ENCODE measurements around the gene ABL2. TPM values are rescaled to one million over a fixed set of nuclear protein-coding genes. Genes with fewer than 3 reads are reported as not detected.
A peak's percentile ranks its signal among the peaks of the same experiment; 100 is the strongest.

The ABL2 gene
- total RNA-seq, 1 donor from 2014 or later: 22.9 TPM

DNA sequence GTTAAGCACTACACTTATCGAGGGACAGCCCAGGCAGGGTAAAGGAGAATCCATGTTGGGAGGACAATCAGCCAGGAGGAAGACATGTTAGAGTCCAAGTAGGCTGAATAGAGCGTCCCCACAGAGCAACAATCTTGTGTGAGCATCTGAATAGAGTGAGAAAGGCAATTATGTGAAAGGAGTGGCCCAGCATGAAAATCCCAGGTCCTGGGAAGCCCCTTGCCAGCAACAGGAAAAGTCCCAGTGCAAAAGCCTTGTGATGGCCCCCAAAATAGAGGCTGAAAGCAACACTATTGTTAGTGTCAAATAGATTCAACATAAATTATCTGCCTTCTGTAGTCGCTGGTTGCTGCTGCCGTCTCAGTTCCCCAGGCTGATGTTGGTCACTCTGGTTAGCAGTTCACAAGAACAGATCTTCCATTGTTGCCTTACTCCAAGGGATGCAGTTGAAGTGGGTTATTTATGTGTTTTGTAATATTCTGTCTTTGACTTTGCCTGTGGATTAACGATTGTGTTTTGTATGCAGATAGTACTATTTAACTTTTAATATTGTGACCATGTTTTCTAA lies 12.1 kb upstream of the ABL2 start:
- Mint-ChIP-seq H3K36me3 (ENCODE audit: low read depth) (no peaks in the 10 kb centered on the region), H3K27ac (ENCODE audit: unreplicated experiment) (peak overlapping the region; percentile 85), H3K9me3 (no peaks in the 10 kb centered on the region), H3K4me3 (peak overlapping the region; percentile 20), H3K4me1 (peaks cover 13% of the 10 kb centered on the region), H3K27me3 (ENCODE audit: low read depth) (no peaks in the 10 kb centered on the region)
- peak; percentile 9 for DNase-seq (ENCODE audit: low read depth, low spot score)
- TF ChIP-seq, protein P1, sequence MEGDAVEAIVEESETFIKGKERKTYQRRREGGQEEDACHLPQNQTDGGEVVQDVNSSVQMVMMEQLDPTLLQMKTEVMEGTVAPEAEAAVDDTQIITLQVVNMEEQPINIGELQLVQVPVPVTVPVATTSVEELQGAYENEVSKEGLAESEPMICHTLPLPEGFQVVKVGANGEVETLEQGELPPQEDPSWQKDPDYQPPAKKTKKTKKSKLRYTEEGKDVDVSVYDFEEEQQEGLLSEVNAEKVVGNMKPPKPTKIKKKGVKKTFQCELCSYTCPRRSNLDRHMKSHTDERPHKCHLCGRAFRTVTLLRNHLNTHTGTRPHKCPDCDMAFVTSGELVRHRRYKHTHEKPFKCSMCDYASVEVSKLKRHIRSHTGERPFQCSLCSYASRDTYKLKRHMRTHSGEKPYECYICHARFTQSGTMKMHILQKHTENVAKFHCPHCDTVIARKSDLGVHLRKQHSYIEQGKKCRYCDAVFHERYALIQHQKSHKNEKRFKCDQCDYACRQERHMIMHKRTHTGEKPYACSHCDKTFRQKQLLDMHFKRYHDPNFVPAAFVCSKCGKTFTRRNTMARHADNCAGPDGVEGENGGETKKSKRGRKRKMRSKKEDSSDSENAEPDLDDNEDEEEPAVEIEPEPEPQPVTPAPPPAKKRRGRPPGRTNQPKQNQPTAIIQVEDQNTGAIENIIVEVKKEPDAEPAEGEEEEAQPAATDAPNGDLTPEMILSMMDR (conservative IDR thresholded peaks at IDR 0.05): no peak

DNA sequence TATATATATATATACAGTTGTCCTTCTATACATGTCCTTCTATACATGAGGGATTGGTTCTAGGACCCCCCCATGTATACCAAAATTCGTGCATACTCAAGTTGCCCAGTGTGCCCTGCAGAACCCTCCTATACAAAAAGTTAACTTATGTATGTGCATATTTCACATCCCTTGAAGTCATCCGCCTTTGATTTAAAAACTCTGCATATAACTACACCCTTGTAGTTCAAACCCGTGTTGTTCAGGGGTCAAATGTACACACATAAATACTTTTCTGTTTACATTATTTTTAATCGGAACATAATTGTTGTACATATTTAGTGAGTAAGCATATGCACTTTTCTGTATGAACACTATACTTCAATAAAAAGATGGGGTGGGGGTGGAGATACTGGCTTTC lies 7.7 kb upstream of the ABL2 start:
- H3K36me3 Mint-ChIP-seq (ENCODE audit: low read depth): no peaks in the 10 kb centered on the region
- no peaks in the 10 kb centered on the region for H3K27me3 Mint-ChIP-seq (ENCODE audit: low read depth)
- H3K4me3 Mint-ChIP-seq: no peak overlapping the region
- no peak overlapping the region for H3K27ac Mint-ChIP-seq (ENCODE audit: unreplicated experiment)
- TF ChIP-seq, protein P1 (conservative IDR thresholded peaks at IDR 0.05): no peak
- no peak for DNase-seq (ENCODE audit: low read depth, low spot score)
- no peaks in the 10 kb centered on the region for H3K9me3 Mint-ChIP-seq
- H3K4me1 Mint-ChIP-seq: peaks cover 11% of the 10 kb centered on the region

DNA sequence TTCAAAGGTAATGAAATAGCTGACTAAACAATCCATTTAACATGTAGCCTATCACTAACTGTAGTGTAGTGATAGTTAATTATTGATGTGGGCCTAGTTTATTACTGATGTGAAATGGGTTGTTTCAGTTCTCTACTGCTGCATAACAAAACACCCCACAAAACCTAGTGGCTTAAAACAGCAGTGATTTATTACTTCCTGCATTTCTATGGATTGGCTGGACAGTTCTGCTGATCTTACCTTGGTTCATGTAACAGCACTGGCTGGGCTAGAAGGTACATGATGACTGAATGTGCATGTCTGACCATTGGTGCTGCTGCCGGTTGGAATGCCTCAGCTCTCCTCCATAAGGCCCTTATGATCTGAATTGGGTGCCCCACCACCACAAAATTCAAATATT lies 5.4 kb upstream of the ABL2 start:
- Mint-ChIP-seq H3K4me1 (peaks cover 5% of the 10 kb centered on the region), H3K27ac (ENCODE audit: unreplicated experiment) (no peak overlapping the region), H3K4me3 (peak overlapping the region; percentile 42), H3K9me3 (no peaks in the 10 kb centered on the region), H3K27me3 (ENCODE audit: low read depth) (no peaks in the 10 kb centered on the region), H3K36me3 (ENCODE audit: low read depth) (no peaks in the 10 kb centered on the region)
- TF ChIP-seq, protein P1 (conservative IDR thresholded peaks at IDR 0.05): no peak
- no peak for DNase-seq (ENCODE audit: low read depth, low spot score)

DNA sequence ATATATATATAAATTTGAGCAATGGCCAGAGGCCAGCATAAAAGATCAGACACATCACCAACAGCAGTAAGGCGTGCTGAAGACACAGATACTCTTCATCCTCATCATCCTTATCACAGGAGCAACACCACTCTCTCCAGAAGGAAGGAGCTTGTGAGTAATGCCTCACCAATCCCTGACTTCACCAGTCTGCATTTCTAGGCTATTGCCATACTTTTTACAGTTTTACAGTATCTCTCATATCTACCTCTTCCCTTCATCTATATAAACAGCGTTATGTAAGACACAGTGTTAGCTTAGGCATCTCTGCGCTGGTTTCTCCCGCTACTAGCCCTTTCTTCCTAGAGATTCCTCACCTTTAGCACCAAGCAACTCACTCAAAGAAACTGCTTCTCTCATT lies 2.4 kb upstream of the ABL2 start:
- H3K9me3 Mint-ChIP-seq: no peaks in the 10 kb centered on the region
- no peak overlapping the region for H3K27ac Mint-ChIP-seq (ENCODE audit: unreplicated experiment)
- no peak for DNase-seq (ENCODE audit: low read depth, low spot score)
- H3K27me3 Mint-ChIP-seq (ENCODE audit: low read depth): no peaks in the 10 kb centered on the region
- TF ChIP-seq, protein P1 (conservative IDR thresholded peaks at IDR 0.05): no peak
- H3K36me3 Mint-ChIP-seq (ENCODE audit: low read depth): peaks cover 4% of the 10 kb centered on the region
- peak overlapping the region; percentile 11 for H3K4me3 Mint-ChIP-seq
- peaks cover 22% of the 10 kb centered on the region for H3K4me1 Mint-ChIP-seq

DNA sequence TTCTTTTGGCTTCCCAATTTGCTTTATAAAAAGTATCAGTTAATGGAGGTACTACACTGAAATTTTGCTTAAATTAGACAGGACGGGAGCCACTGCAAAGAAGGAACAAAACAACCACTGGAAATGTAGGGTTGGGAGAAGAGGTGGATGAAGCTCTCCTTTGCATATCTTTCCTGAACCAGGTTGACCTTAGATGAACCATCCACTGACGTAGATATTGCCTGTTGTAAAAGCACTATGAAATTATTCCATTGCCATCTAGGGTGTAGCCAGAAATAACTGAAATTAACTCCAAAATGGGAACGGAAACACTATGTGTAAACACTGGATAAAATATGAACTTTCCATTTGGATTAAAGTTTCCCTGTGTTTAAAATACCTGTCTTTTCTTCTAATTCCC lies 1.2 kb upstream of the ABL2 start:
- peak overlapping the region; percentile 92 for H3K4me3 Mint-ChIP-seq
- DNase-seq (ENCODE audit: low read depth, low spot score): no peak
- H3K4me1 Mint-ChIP-seq: peaks cover 27% of the 10 kb centered on the region
- no peaks in the 10 kb centered on the region for H3K9me3 Mint-ChIP-seq
- no peaks in the 10 kb centered on the region for H3K27me3 Mint-ChIP-seq (ENCODE audit: low read depth)
- TF ChIP-seq, protein P1 (conservative IDR thresholded peaks at IDR 0.05): no peak
- H3K27ac Mint-ChIP-seq (ENCODE audit: unreplicated experiment): no peak overlapping the region
- H3K36me3 Mint-ChIP-seq (ENCODE audit: low read depth): peaks cover 4% of the 10 kb centered on the region
